Measurements from ENCODE around the gene GPLD1.
A peak's percentile ranks its signal among the peaks of the same experiment; 100 is the strongest.
"Not testable (repeated sequence)": the region's sequence is repeated elsewhere in the genome, so short reads cannot be mapped to it uniquely, and the experiment has no call there.

GPLD1 gene, protein sequence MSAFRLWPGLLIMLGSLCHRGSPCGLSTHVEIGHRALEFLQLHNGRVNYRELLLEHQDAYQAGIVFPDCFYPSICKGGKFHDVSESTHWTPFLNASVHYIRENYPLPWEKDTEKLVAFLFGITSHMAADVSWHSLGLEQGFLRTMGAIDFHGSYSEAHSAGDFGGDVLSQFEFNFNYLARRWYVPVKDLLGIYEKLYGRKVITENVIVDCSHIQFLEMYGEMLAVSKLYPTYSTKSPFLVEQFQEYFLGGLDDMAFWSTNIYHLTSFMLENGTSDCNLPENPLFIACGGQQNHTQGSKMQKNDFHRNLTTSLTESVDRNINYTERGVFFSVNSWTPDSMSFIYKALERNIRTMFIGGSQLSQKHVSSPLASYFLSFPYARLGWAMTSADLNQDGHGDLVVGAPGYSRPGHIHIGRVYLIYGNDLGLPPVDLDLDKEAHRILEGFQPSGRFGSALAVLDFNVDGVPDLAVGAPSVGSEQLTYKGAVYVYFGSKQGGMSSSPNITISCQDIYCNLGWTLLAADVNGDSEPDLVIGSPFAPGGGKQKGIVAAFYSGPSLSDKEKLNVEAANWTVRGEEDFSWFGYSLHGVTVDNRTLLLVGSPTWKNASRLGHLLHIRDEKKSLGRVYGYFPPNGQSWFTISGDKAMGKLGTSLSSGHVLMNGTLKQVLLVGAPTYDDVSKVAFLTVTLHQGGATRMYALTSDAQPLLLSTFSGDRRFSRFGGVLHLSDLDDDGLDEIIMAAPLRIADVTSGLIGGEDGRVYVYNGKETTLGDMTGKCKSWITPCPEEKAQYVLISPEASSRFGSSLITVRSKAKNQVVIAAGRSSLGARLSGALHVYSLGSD

GRCh38 chr6:24489470-24489869 is at the start of gene GPLD1:
TSS of gene GPLD1 (minus strand) at chr6:24489578. CDS start at chr6:24489511, 67 bp downstream.
- no peak for DNase-seq (ENCODE audit: low read depth in 1 of 2, low spot score in 1 of 2)

DNA sequence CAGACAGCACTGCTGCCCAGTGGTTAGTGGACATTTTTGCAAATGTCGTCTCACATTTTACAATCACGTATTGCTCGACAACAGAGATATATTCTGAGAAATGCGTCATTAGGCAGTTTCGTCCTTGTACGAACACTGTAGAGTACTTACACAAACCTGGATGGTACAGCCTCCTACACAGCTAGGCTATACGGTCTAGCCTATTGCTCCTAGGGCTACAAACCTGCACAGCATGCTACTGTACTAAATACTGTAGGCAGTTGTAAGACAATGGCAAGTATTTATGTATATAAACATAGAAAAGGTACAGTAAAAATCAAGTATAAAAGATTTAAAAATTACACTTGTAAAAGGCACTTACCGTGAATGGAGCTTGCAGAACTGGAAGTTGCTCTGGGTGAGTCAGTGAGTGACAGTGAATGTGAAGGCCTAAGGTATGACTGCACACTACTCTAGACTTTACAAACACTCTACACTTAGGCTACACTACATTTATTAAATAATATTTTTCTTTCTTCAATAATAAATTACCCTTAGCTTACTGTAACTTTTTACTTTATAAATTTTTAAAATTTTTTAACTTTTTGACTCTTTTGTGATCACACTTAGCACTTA is 48.5 kb upstream of the GPLD1 start:
- no peak for DNase-seq (ENCODE audit: low read depth in 1 of 2, low spot score in 1 of 2)

DNA sequence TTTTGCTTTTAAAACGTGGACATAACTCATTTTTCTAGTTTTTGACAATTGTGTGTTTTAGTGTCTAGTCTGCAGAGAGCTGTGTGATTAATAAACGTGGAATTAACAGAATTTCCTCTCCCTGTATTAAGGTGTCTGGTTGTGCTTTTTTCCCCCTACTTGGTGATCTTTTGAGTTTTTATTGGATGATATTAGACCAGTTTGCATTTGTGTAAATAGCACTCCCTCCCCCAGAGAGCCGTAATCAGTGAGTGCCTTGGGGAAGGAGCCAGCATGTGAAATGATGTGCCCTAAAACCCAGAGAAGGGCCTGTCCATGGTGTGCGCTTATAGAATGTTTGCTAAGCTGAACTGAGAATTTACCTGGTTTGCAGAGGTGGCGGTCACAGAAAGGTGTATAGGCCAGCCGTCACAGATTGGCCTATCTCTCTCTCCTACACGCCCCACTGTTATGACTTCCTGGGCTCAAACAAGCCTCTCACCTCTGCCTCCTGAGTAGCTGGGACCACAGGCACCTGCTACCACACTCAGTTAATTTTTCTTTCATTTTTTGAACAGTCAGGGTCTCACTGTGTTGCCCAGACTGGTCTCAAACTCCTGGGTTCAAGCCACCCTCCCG is 47.8 kb upstream of the GPLD1 start:
- DNase-seq (ENCODE audit: low read depth in 1 of 2, low spot score in 1 of 2), result no peak

DNA sequence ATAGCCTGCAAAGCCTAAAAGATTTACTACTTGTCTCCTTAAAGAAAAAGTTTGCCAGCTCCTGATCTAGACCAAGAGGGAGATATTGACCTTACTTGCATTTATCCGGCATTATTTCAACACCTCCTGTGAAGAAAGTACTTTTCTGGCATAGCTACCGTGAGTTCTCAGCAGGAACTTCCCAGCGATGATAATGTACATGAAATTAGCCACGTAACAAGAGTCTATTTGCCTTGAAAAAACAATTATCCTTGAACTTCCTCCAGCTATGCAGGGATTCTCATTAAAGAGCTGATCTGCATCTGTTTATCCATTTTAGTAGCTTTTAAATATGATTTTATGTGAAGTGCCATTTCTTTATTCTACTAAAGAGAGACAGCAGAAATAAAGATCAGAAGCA is 47.1 kb upstream of the GPLD1 start:
- no peak for DNase-seq (ENCODE audit: low read depth in 1 of 2, low spot score in 1 of 2)

DNA sequence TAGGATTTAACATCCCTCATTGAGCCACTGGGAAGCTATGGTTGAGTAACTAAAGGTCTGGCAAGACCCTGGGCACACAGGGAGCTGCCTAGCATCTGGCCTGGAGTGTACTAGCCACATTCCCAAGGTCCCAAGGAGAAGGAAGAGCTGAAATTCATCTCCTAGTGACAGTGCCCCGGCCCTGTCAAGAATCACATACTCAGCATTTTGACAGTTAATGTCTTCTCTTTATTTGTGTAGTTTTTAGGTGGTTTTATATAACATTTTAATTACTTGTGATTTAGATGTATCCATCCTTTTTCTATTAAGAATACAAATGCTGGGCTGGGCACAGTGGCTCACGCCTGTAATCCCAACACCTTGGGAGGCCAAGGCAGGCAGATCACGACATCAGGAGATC is 45.8 kb upstream of the GPLD1 start:
- DNase-seq (ENCODE audit: low read depth in 1 of 2, low spot score in 1 of 2), result no peak

GRCh38 chr6:24534329-24534728 is 45.0 kb upstream of the GPLD1 start:
- DNase-seq (ENCODE audit: low read depth in 1 of 2, low spot score in 1 of 2), result no peak

DNA sequence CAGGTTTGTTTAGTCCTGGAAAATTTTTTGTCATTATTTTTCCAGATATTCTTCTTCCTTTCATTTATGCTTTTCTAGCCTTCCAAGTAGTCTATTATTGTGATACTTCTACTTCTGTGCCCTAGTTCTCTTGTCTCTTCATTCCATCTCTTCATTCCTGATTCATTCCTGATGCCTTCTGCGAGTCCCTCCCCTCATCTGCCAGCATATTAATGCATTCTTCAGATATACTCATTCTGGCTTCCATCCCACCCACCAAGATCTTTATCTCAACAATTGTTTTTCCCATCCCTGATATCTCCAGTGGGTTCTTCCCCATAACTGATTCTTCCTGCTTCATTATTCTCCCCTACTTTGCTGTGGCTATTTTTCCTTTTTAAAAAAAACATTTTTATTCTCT is 40.6 kb upstream of the GPLD1 start:
- no peak for DNase-seq (ENCODE audit: low read depth in 1 of 2, low spot score in 1 of 2)

GRCh38 chr6:24524805-24525204 is 35.4 kb upstream of the GPLD1 start:
- no peak for DNase-seq (ENCODE audit: low read depth in 1 of 2, low spot score in 1 of 2)

GRCh38 chr6:24524329-24524728 is 35.0 kb upstream of the GPLD1 start:
- DNase-seq (ENCODE audit: low read depth in 1 of 2, low spot score in 1 of 2), result no peak

GRCh38 chr6:24522228-24523176 is 33.1 kb upstream of the GPLD1 start:
- no peak for DNase-seq (ENCODE audit: low read depth in 1 of 2, low spot score in 1 of 2)

DNA sequence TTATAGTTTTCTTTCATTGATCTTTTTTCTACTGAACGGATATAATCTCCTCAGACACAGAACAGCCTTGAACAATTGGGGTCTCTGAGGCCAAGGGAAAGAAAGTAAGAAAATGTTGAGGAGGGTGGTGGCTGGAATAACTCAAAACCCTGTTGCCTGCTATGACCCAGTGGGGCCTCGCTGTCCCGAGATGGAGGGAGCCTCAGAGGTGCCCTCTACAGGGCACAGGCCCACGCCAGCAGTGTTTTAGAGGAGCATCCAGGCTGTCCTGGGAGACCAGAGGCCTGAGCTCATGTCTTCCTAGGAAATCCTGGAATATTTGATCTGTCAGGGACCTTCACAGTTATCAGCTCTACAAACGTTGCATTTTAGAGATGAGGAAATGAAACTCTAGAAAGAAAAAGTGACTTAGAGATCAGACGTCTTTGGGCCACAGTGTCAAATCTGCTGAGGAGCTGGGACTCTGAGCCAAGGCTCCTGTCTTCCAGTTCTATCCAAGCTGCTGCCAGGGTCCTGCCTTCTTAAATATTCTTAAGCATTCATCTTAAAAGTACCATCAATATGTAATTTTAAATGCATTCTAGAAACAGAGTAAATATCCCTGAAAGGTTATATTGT is 31.7 kb upstream of the GPLD1 start:
- peak in 1 of 2 donors; percentile 14 for DNase-seq (ENCODE audit: low read depth in 1 of 2, low spot score in 1 of 2)

DNA sequence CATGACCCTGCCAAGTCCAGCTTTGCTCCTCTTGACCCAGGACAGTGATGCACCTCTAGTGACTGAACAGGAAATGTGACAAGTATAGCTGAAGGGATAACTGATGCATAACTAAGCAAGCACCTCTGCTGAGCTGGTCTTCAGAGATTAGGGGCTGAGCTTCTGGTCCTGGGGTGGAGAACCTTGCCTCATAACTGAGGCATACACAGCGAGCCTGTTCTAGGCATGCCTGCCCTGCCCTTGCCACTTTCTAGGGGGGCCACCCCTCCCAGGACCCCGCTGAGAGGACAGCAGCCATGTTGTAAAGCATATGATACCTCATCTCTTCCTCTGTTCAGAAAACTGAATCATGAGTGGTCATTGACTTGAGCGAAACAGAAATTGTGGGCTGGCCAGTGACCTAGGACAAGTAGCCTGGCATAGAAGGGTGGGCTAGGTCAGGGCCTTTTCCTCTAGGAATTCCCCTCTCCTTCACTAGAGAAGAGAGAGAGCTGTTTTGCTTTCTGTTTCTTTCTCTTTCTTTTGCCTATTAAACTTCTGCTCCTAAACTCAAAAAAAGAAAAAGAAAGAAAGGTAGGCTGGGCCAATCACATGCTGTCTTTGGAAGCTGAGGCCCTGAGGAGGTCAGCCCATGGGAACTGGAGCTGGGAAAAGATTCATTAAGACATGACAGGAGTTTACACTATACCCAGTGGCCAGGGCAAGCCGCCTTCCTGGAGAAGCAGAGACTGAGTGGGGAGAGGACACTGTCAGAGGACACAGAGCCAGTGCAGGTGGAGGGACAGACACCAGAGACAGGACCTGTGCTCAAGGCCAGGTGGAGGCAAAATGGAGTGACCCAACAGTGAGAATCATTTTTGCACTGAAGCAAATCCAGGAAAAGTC is 28.5 kb upstream of the GPLD1 start:
- DNase-seq (ENCODE audit: low read depth in 1 of 2, low spot score in 1 of 2), result no peak

DNA sequence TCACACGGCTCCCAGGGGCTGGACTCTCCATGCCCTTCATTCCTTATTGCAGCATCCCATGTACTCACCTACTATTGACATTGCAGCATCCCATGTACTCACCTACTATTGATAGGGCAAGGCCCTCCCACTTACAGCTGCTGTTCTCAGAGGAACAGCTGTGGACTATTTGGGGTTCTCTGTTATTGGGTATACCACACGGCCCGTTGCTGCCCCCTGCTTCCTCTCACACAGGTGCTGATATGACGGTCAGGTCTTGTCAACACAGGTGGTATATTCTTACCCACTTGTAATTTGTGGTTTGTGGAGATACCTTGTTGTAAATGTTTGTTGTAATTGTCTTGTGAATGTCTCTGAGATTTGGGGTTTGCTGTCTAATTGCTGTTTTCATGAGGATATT is 24.2 kb upstream of the GPLD1 start:
- no peak for DNase-seq (ENCODE audit: low read depth in 1 of 2, low spot score in 1 of 2)

DNA sequence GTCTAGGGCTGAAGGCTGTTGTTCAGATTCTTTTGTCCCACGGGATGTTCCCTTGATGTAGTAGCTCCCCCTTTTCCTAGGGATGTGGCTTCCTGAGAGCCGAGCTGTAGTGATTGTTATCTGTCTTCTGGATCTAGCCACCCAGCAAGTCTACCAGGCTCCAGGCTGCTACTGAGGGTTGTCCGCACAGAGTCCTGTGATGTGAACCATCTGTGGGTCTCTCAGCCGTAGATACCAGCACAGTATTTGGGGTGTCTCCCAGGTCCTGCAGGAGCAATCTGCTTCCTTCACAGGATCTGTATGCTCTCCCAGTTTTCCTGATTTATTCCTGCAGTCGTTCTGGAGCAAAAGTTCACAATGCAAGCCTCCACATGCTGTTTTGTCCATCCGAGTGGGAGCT is 22.6 kb upstream of the GPLD1 start:
- not testable (repeated sequence) for DNase-seq (ENCODE audit: low read depth in 1 of 2, low spot score in 1 of 2)

DNA sequence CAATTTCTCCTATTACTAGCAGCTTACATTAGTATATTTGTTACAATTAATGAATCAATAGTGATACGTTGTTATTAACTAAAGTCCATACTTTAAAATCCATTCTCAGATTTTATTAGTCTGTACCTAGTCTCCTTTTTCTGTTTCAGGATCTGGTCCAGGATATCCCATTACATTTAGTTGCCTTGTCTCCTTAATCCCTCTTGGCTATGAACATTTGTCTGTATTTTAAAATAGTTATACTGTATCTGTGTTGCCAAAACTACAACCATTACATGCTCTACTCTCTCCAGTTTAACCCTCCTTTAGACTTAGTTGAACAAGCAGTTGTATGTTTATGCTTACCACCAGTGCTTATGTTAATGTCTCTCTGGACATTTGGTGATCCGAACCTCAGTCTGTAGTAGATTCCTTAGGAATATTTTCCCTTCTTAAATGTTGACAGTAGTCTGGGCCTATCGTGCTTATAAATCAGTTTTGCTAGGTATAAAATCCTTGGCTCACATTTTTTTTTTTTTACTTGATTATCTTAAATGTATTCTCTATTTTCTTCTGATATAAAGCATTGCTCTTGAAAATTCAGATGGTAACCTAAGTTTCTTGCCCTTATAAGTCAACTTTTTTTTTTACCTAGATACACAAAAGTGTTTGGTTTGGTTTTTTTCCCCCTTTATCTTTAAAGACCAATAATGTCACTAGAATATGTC is 17.6 kb upstream of the GPLD1 start:
- no peak for DNase-seq (ENCODE audit: low read depth in 1 of 2, low spot score in 1 of 2)

- DNase-seq (ENCODE audit: low read depth in 1 of 2, low spot score in 1 of 2), result no peak
Measured at GRCh38 chr6:24504649-24505586, 15.5 kb upstream of the GPLD1 start.

DNA sequence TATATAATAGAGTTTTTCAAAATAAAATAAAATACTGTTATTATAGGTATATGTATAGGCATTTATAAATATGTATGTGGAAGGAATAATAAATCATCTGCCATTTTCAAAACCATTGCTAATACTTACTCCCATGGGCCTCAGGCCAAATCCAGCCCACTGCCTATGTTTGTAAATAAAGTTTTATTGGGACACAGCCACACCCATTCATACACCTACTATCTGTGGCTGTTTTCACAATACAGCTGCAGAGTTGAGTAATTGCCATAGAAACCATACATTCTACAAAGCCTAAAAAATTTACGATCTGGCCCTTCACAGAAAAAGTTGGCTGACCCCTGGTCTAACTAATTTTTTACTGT is 14.9 kb upstream of the GPLD1 start:
- no peak for DNase-seq (ENCODE audit: low read depth in 1 of 2, low spot score in 1 of 2)
